Measurements from ENCODE around the gene GADD45G.

GADD45G gene, protein sequence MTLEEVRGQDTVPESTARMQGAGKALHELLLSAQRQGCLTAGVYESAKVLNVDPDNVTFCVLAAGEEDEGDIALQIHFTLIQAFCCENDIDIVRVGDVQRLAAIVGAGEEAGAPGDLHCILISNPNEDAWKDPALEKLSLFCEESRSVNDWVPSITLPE

GRCh38 chr9:89604729-89605464, at the start of gene GADD45G:
Gene GADD45G (plus strand): TSS chr9:89605012. CDS start chr9:89605122, 110 bp downstream.
- peak; percentile 87 for DNase-seq

GRCh38 chr9:89555036-89555415, 49.8 kb upstream of the GADD45G start:
- no peak for DNase-seq

GRCh38 chr9:89555451-89556375, 49.1 kb upstream of the GADD45G start:
- no peak for DNase-seq

DNA sequence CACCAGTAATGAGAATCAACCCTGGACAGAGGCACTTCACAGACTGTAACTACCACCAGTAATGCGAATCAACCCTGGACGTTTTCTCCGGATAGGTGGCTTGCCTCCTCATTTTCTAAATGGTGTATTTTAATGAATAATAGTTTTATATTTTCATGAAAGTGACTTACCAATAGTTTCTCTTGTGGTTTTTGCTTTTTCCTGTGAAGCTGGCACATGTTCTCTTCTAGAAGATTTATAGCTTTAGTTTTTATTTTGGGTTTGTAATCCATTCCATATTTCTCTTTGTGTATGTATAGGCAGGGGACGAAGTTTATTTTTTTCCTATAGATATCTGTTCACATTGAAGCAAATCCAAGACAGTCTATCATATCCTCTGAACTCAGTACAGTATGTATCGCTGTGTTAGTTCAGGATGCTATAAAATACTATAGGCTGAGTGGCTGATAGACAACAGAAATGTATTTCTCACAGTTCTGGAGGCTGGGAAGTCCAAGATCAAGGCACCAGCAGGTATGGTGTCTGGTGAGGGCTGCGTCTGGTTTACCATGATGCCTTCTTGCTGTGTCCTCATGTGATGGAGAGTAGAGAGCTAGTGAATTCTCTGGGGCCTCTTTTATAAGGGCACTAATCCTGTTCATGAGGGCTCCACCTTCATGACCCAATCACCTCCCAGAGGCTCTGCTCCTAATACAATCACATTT, 46.5 kb upstream of the GADD45G start:
- DNase-seq = no peak

GRCh38 chr9:89558948-89559347, 45.9 kb upstream of the GADD45G start:
- no peak for DNase-seq

GRCh38 chr9:89562186-89562814, 42.5 kb upstream of the GADD45G start:
- no peak for DNase-seq

DNA sequence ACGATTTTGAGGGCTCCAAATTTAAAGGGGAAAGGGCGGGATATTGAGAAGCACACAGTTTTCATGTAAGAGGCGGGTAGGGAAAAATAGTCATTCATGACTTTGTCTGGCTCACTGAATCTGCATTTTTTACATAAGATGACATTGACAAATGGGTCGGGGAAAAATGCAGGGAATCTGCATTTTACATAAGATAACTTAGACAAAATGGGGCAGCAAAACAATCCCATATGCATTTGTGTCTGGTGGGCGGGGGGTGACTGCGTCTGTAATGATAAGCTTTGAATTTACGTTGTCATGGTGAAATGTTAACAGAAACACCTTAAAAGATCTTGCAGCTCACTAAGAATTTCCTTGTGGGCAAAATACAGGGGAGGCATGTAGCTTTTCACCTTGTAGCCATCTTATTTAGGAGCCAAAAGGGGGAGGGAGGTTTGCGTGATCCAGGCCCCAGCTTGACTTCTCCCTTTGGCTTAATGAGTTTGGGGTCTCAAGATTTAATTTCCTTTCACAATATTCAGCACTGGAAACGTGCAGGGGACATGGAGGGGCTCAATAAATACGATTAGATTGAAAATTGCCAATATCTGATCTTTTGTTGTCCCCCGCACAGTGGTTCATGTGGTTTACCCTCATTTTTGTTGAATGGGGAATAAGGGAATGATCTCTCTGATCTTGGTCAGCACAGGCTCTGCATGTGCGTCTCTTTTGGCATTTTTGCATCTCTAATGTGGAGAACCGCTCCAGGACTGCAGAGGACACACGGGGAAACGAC, 41.1 kb upstream of the GADD45G start:
- DNase-seq = no peak

DNA sequence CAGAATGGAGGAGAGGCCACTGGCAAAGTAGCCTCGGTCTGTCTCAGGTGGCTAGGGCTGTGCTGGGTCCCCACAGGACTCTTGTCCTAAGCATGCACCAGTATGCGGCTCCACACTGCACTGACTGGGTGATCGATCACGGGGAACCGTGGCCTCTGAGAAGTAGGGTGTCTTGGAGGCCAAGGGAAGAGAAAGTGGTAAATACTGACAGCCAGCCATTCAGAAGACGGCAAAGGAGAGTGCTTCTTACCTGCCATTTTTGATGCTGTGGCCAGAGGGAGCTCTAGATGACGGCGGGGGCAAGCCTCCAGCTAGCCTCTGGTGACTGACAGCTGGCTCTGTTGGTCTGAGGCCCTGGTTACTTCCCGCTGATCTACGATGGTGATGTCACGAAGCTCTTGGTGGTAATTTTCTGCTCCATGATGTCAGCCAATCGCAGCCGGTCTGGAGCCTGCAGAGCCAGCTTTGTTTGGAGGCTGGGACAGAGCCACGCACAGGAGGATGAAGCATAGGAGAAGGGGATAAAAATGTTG, 40.4 kb upstream of the GADD45G start:
- DNase-seq = no peak

DNA sequence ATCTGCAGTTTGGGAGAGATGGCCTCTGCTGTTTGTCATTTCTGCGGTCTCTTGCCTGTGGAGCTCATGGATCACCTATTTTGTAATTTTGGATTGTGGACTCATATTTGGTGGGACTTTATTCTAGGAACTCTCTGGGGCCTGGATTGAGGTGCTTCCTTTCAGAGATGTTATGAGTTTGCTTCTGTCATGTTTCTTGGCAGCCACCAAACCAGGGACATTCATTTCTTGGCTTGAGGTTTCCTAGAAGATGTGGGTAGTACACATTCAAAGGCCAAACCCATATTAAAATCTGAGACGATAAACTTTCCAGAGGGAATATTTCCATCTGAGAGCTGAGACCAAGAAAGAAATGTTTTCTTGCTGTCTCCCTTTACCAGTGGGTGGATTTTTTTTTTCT, 37.2 kb upstream of the GADD45G start:
- no peak for DNase-seq

DNA sequence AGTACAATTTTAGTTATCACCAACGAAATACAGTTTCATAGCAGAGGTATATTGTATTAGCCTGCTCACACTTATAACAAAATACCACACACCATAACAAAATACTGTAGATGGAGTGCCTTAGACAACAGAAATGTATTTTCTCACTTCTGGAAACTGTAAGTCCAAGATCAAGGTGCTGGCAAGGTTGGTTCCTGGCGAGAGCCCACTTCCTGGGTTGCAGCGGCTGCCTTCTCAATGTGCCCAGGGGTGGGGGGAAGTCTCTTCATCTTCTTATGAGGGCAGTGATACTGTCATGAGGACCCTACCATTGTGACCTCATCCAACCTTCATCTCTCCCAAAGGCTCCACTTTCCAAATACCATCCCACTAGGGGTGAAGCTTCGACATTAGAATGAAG, 30.5 kb upstream of the GADD45G start:
- no peak for DNase-seq

DNA sequence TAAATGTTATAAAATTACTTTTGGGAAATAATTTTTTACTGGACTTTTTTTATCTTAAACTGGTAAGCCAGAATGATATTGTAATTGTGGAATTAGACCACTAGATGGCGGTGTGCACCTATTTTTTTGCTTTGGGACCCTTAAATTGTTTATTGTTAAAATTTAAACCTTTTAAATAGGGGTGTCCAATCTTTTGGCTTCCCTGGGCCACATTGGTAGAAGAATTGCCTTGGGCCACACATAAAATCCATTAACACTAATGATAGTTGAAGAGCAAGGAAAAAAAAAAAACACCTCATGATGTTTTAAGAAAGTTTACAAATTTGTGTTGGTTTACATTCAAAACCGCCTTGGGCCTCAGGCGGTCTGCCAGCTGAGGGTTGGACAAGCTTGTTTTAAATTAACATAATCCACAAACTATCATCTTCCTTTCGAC, 28.4 kb upstream of the GADD45G start:
- peak; percentile 26 for DNase-seq

GRCh38 chr9:89577363-89577762, 27.4 kb upstream of the GADD45G start:
- DNase-seq = no peak

DNA sequence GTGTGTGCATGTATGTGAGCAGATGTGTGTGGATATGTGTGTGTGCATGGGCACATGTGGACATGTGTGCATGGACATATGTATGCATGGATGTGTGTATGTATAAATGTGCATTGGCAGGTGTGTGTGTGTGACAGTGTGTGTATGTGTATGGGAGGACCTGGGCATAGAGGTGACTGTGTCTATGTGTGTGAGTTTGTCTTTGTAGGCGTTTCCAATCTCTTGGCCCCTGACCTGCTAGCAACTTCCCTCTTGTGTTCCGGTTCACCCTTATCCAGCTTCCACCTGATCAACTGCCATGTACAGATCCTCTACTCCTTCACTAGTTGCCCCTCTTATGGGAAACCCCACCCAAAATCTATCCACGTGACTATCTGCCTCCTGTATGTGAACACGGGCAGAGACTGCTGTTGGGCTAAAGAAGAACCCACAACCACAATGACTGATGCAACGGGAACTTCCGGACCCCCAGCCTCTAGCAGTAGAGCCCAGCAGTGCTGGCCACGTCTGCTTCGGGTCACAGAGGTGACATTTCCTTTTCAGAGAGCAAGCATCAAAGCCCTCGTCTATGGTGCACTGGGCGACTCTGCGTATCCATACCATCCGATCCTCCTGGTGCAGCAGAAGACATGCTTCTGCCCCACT, 24.9 kb upstream of the GADD45G start:
- DNase-seq = no peak

DNA sequence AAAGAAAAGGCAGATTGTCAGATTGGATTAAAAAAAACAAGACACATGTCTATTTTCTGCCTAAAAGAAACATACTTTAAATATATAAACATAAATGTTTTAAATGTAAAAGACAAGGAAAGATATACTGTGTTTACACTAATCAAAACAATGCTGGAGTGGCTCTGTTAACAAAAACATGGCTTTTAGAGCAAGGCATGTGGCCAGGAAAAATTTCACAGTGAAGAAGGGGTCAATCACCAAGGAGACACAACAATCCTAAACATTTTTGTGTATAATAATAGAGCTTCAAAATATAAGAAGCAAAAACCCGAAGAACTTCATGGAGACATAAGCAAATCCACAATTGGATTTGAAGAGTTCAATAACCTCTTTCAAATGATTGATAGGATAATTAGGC, 18.5 kb upstream of the GADD45G start:
- DNase-seq = no peak

DNA sequence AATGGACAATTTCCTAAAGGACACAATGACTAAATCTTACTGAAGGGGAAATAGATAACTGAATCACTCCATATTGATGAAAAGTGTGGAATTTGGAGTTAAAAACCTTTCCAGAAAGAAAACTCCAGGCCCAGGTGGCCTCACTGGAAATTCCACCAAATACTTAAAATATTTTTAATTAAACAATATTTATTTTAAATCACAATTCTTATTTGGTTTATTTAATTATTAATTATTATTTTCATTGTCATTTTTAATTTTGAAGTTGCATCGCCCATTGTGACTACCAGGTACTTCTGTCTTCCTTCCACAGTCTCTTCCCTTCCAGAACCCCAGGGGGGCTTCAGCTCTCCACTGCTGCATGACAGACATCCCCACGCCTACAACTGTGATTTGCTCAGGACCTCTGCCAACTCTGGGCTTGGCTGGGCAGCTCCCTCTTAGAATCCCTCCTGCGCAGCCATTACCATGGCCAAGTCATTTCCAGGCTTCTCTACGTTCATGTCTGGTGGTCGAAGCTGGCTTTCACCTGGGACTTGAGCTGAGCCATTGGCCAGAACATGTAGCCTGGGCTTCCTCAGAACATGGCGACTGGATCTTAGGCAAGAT, 16.4 kb upstream of the GADD45G start:
- no peak for DNase-seq

DNA sequence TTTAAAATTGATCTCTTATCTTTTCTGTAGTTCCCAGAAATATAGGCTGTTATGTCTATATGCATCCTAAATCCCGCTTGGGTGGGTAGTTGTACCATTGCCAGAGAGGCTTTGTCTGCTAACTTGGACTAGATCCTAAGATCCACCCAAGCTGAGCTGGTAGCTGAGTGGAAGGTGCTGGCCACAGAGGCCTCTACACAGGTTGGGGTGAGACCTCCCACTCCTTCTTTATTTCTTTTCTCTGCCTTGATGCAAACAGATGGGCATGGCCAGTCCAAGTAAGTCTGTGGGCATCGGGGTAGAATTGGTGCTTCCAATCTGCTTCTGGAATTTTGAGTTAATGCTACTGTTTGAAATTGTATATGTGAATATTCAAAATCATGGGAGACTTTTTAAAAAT, 14.4 kb upstream of the GADD45G start:
- DNase-seq = no peak

DNA sequence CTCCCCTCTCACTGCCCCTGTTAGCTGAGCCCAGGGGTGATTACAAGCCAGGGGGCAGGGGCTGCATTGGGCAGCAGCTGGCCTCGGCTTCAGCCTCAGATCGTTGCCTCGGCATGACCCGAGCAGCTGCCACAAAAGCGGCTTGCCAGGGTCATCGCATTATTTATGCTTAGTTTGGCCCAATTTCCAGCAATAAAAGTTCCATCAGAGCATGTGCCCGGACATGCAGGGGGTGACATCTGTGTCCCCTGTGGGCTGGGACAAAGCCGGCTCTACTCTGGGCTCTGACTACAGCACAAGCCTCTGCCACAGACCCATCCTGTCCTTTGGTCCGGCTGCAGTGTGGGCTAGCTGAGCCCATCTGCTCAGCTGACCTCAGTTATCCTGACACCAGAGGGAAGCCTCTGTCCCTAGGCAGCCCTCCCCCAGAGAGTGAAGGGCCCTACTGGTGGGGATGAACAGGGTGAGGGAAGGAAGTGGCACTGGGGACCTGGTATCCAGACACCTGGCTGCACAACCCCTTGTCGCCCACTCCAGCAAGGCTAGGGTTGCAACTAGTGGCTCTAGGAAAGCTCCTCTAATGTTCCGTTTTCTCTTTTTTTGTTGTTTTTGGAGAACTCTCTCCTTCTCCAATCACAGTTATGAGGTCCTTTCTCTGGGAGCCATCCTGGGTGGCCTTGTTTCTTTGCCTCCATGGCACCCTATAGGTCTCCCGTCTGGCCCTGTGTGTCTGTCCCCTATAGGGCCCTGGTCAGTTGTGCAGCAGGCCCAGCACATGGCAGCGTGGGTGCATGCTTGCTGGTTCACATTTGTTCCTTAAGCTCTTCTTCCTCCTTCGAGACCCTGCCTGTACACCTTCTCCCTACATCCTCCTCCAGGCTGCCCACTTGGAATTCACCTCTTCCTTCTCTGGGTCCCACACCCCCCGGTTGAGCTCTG, 13.3 kb upstream of the GADD45G start:
- peak; percentile 32 for DNase-seq

DNA sequence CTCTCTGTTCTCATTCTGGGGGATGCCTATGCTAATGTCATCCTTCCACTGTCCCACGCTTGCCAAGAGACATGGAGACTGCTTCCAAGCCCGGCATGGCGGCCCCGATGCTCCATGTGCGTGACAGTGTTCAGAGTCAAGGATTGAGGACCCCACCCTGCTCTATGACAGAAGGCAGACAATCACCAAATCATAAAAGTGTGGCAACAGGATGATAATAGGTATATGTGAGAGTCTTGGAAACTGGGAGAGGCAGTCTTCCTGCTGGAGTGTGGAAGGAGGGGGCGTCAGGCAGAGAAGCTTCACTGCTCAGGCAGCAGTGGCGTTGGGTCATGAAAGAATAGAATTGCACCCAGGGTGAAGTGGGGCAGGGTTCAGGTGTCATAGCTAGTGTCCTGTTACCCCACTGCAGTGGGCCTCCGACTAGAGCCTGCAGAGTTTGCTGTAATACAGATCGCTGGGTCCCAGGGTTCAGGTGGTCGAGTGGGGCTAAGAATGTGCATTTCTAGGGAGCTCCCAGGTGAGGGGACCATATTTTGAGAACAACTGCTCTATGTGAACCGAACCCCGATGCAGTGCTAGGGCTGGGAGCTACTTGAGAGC, 12.5 kb upstream of the GADD45G start:
- DNase-seq = no peak

All from NCI-H1694 (cell line).